IMR-90 (cell line): ENCODE measurements around the gene MGST1. TPM values are rescaled to one million over a fixed set of nuclear protein-coding genes. Genes with fewer than 3 reads are reported as not detected.

ENCODE experiments used
- ATAC-seq: fragments of 200-7000 bp; cut with Tn5 transposase; 2 replicates; pipeline ENCODE4 v1.9.1; 2020; ENCODE audit warnings: low read depth, mild to moderate bottlenecking, moderate library complexity
- BruUV-seq: library from RNA; stranded (reverse); fragments of 400-500 nt; replicated peaks from 2 replicates; lab custom pipeline; 2021; lab: Mats Ljungman, UMichigan
- CTCF ChIA-PET: fragments of 300-600 bp; formaldehyde crosslinking; extraction: SDS; loops from one replicate; lab custom pipeline; 2021; ENCODE audit warnings: antibody characterized with exemption; lab: Yijun Ruan, JAX
- POLR2A ChIA-PET: fragments of 300-600 bp; sonication (Branson Sonifier 250); formaldehyde crosslinking; loops from one replicate; lab custom pipeline; 2022; ENCODE audit warnings: antibody characterized with exemption; ENCODE audit not compliant: unreplicated experiment; lab: Charles Lee
- DNase-seq: peaks from one replicate; pipeline ENCODE4 v3.0.0; 2013
- H2AFZ ChIP-seq: replicated peaks from 2 replicates; pipeline ENCODE3; 2013; ENCODE audit warnings: low read length, mild to moderate bottlenecking; ENCODE audit not compliant: poor library complexity
- H2AK5ac ChIP-seq: 2 replicates; pipeline ENCODE4 v1.6.1; 2013; ENCODE audit warnings: low read depth, low read length, inconsistent platforms
- H2AK9ac ChIP-seq: replicated peaks from 2 replicates; pipeline ENCODE3; 2013; ENCODE audit warnings: mild to moderate bottlenecking, low read depth, low read length, moderate library complexity; ENCODE audit not compliant: poor library complexity
- H2BK120ac ChIP-seq: 2 replicates; pipeline ENCODE4 v1.6.1; 2013; ENCODE audit warnings: low read depth, low read length, inconsistent platforms
- H2BK15ac ChIP-seq: 3 replicates; pipeline ENCODE4 v1.6.1; 2013; ENCODE audit warnings: low read depth, low read length, inconsistent platforms
- H2BK20ac ChIP-seq: 2 replicates; pipeline ENCODE4 v1.6.1; 2013; ENCODE audit warnings: low read depth, mild to moderate bottlenecking, inconsistent platforms, low read length, moderate library complexity
- H2BK5ac ChIP-seq: 2 replicates; pipeline ENCODE4 v1.6.1; 2013; ENCODE audit warnings: mild to moderate bottlenecking, low read depth, low read length, inconsistent platforms; ENCODE audit not compliant: poor library complexity, severe bottlenecking
- H3K14ac ChIP-seq: replicated peaks from 2 replicates; pipeline ENCODE4 v1.6.1; 2013; ENCODE audit warnings: low read depth, low read length, inconsistent platforms
- H3K18ac ChIP-seq: 2 replicates; pipeline ENCODE4 v1.6.1; 2013; ENCODE audit warnings: low read depth, low read length, control low read depth
- H3K23ac ChIP-seq: 2 replicates; pipeline ENCODE4 v1.6.1; 2013; ENCODE audit warnings: low read depth, low read length, inconsistent platforms
- H3K27ac ChIP-seq: 2 replicates; pipeline ENCODE4 v1.5.1; 2013; ENCODE audit warnings: mild to moderate bottlenecking, control low read depth, low read length; ENCODE audit not compliant: insufficient read depth
- H3K27me3 ChIP-seq: 2 replicates; pipeline ENCODE4 v1.6.1; 2013; ENCODE audit warnings: low read length; ENCODE audit not compliant: control insufficient read depth, insufficient read depth
- H3K36me3 ChIP-seq: 2 replicates; pipeline ENCODE4 v1.6.1; 2013; ENCODE audit warnings: low read length, mixed read lengths; ENCODE audit not compliant: control insufficient read depth, insufficient read depth
- H3K4ac ChIP-seq: 2 replicates; pipeline ENCODE4 v1.6.1; 2013; ENCODE audit warnings: low read depth, low read length, inconsistent platforms
- H3K4me1 ChIP-seq: 2 replicates; pipeline ENCODE4 v1.6.1; 2013; ENCODE audit warnings: low read length, mixed read lengths; ENCODE audit not compliant: control insufficient read depth, insufficient read depth
- H3K4me2 ChIP-seq: 2 replicates; pipeline ENCODE4 v1.6.1; 2013; ENCODE audit warnings: low read depth, mild to moderate bottlenecking, control low read depth, low read length, moderate library complexity
- H3K4me3 ChIP-seq: 2 replicates; pipeline ENCODE4 v1.5.1; 2013; ENCODE audit warnings: low read depth, mild to moderate bottlenecking, control low read depth, low read length, moderate library complexity; ENCODE audit not compliant: insufficient read depth
- H3K56ac ChIP-seq: 2 replicates; pipeline ENCODE4 v1.6.1; 2013; ENCODE audit warnings: low read length, inconsistent platforms; ENCODE audit not compliant: insufficient read depth; ENCODE audit errors: extremely low read depth
- H3K79me1 ChIP-seq, 2 experiments: 2 replicates each; pipeline ENCODE4 v1.6.1; 2013; ENCODE audit warnings: low read length in 2 of 2, inconsistent platforms in 1 of 2, low read depth in 1 of 2
- H3K9ac ChIP-seq: 2 replicates; pipeline ENCODE4 v1.6.1; 2013; ENCODE audit warnings: low read depth, low read length, control low read depth
- H3K9me1 ChIP-seq: 2 replicates; pipeline ENCODE4 v1.6.1; 2013; ENCODE audit warnings: low read length, inconsistent platforms; ENCODE audit not compliant: insufficient read depth
- H3K9me3 ChIP-seq: 2 replicates; pipeline ENCODE4 v1.6.1; 2013; ENCODE audit warnings: low read length; ENCODE audit not compliant: control insufficient read depth, insufficient read depth
- H4K20me1 ChIP-seq: 2 replicates; pipeline ENCODE4 v1.6.1; 2013; ENCODE audit warnings: low read length, inconsistent platforms; ENCODE audit not compliant: insufficient read depth
- H4K5ac ChIP-seq: 2 replicates; pipeline ENCODE4 v1.6.1; 2013; ENCODE audit warnings: mild to moderate bottlenecking, low read depth, low read length, control low read depth
- H4K8ac ChIP-seq, 2 experiments: 2 replicates each; pipeline ENCODE4 v1.6.1; 2013; ENCODE audit warnings: low read depth in 2 of 2, low read length in 2 of 2, control low read depth in 1 of 2, inconsistent platforms in 1 of 2
- H4K91ac ChIP-seq: 2 replicates; pipeline ENCODE4 v1.6.1; 2013; ENCODE audit warnings: low read depth, low read length, inconsistent platforms; ENCODE audit not compliant: insufficient read depth
- FOS ChIP-seq: fragments of 150-350 bp; IDR thresholded peaks from 2 replicates; pipeline ENCODE4 v1.6.1; 2016; ENCODE audit warnings: low read depth, low read length
- MAFK ChIP-seq: IDR thresholded peaks from 2 replicates; pipeline ENCODE4 v1.6.1; 2012; ENCODE audit warnings: low read depth, low read length, improper control_type of control experiment
- NFE2L2 ChIP-seq: fragments of 150-350 bp; IDR thresholded peaks from 2 replicates; pipeline ENCODE4 v1.6.1; 2016; ENCODE audit warnings: low read depth, mild to moderate bottlenecking, low read length
- POLR2A ChIP-seq: IDR thresholded peaks from 2 replicates; pipeline ENCODE4 v1.6.1; 2012; ENCODE audit warnings: mild to moderate bottlenecking, low read depth, low read length
- RAD21 ChIP-seq: IDR thresholded peaks from 2 replicates; pipeline ENCODE4 v1.6.1; 2012; ENCODE audit warnings: low read length, improper control_type of control experiment
- RCOR1 ChIP-seq: IDR thresholded peaks from 2 replicates; pipeline ENCODE4 v1.6.1; 2012; ENCODE audit warnings: mild to moderate bottlenecking, low read length, improper control_type of control experiment; ENCODE audit not compliant: insufficient replicate concordance
- RFX5 ChIP-seq: IDR thresholded peaks from 2 replicates; pipeline ENCODE4 v1.8.0; 2012; ENCODE audit warnings: low read depth, mild to moderate bottlenecking, low read length, moderate library complexity
- SMC3 ChIP-seq: fragments of 150-350 bp; IDR thresholded peaks from 2 replicates; pipeline ENCODE4 v1.6.1; 2016; ENCODE audit warnings: low read depth, mild to moderate bottlenecking, antibody characterized with exemption, low read length, moderate library complexity
- WGBS, 2 experiments: methylation state at CpG; one replicate each; pipeline versions ENCODE4 v1.1.5 to v1.1.7; 2013; ENCODE audit warnings: missing lambda C conversion rate in 2 of 2; ENCODE audit not compliant: insufficient read length in 1 of 2; ENCODE audit errors: extremely low coverage in 2 of 2; 5-methylcytosine and 5-hydroxymethylcytosine counted together
- dilution Hi-C: fragments of 300-500 bp; cut with HindIII; formaldehyde crosslinking; loops from one replicate; pipeline ENCODE4 v1.14.3; 2018; ENCODE audit warnings: low sequenced_read_pairs; ENCODE audit not compliant: unreplicated experiment
- in situ Hi-C: fragments of 300-500 bp; cut with MboI; formaldehyde crosslinking; loops from 3 replicates; pipeline ENCODE4 v1.14.3; 2019; ENCODE audit warnings: low sequenced_read_pairs, inconsistent platforms, mixed read lengths
- intact Hi-C: fragments of 100-400 bp; cut with micrococcal nuclease; formaldehyde crosslinking; loops from 2 replicates; pipeline ENCODE4 v1.10.0; 2022
- polyA plus RNA-seq, 3 experiments: library from polyadenylated mRNA; depleted of rRNA; stranded (reverse); fragments of >200 nt; gene quantifications; 2 replicates each; pipeline ENCODE4 v1.2.3, GENCODE V29; 2012; ENCODE audit warnings: low replicate concordance in 1 of 3
- total RNA-seq: library from RNA; depleted of rRNA; stranded (reverse); fragments of >200 nt; gene quantifications from 2 replicates; pipeline ENCODE4 v1.2.3, GENCODE V29; 2012
- TF ChIP-seq, protein P1 (sequence below): fragments of 150-350 bp; IDR thresholded peaks from 2 replicates; pipeline ENCODE4 v1.6.1; 2017; ENCODE audit warnings: mild to moderate bottlenecking, antibody characterized with exemption, low read length, low read depth

MGST1 gene
- total and polyA plus RNA-seq, 2 of the 4 experiments (the other 2 are of a cell fraction) = 105 to 280 TPM

DNA sequence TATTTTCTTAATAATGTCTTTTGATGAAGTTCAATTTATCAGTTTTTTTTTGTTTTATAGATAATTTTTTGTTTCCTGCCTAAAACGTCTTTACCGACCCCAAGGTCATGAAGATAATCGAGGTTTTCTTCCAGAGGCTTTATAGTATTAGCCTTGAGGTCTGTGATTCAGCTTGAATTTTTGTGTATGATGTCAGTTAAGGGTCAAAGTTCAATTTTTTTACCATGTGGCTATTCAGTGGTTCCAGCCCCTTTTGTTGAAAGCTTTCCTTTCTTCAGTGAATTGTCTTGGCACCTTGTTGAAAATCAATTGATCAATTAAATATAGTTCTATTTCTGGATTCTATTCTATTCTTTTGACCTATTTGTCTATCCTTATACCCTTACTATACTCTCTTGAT, 3.2 kb upstream of the MGST1 start:
- no peak overlapping the region for H3K56ac ChIP-seq
- no peaks in the 10 kb centered on the region for H4K20me1 ChIP-seq
- ChIA-PET CTCF (no interaction called here), POLR2A (no interaction called here)
- H4K8ac ChIP-seq = no peak overlapping the region
- no peaks in the 10 kb centered on the region for H3K36me3 ChIP-seq
- no peak overlapping the region for H3K4ac ChIP-seq
- dilution Hi-C loops = no loop called here
- intact Hi-C loops = loop anchor here (10.0 kb wide), 2 partner anchors 429 to 1569 kb away; partner anchors contain the start of gene DERA
- no peak overlapping the region for H2BK15ac ChIP-seq
- H4K91ac ChIP-seq = no peak overlapping the region
- H3K14ac ChIP-seq = no peak overlapping the region
- H2BK120ac ChIP-seq = no peak overlapping the region
- ATAC-seq (no peak), DNase-seq (peak; percentile 47)
- no peaks in the 10 kb centered on the region for H3K9me3 ChIP-seq
- no peak overlapping the region for H3K23ac ChIP-seq
- no peak overlapping the region for H3K18ac ChIP-seq
- H3K4me3 ChIP-seq = no peak overlapping the region
- H2AFZ ChIP-seq = no peak overlapping the region
- peaks cover 5 to 10% of the 10 kb centered on the region in 2 experiments; a peak in 3 of 4 replicates for H3K79me1 ChIP-seq
- in situ Hi-C loops = no loop called here
- TF ChIP-seq RAD21 (no peak), MAFK (no peak), NFE2L2 (no peak), FOS (no peak), POLR2A (no peak), SMC3 (no peak), RFX5 (no peak), RCOR1 (no peak)
- TF ChIP-seq, protein P1, sequence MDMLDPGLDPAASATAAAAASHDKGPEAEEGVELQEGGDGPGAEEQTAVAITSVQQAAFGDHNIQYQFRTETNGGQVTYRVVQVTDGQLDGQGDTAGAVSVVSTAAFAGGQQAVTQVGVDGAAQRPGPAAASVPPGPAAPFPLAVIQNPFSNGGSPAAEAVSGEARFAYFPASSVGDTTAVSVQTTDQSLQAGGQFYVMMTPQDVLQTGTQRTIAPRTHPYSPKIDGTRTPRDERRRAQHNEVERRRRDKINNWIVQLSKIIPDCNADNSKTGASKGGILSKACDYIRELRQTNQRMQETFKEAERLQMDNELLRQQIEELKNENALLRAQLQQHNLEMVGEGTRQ = no peak
- H3K27me3 ChIP-seq = no peaks in the 10 kb centered on the region
- H2AK9ac ChIP-seq = no peak overlapping the region
- H2BK5ac ChIP-seq = no peak overlapping the region
- H3K9me1 ChIP-seq = 0 out of 2 replicates have a peak, but pooled peaks cover 2% of the 10 kb centered on the region
- H4K5ac ChIP-seq = no peak overlapping the region
- no peak overlapping the region for H3K4me2 ChIP-seq
- no peak overlapping the region for H3K27ac ChIP-seq
- no TSS peak for BruUV-seq
- no CpG with 5 or more reads among the region's 3 CpGs for WGBS, 2 experiments
- H3K9ac ChIP-seq = no peak overlapping the region
- peaks cover 2% of the 10 kb centered on the region for H3K4me1 ChIP-seq
- H2AK5ac ChIP-seq = no peak overlapping the region
- no peak overlapping the region for H2BK20ac ChIP-seq
